Cortex of kidney (tissue), 1 donor: ENCODE data around the gene LDLRAD3.

ENCODE experiments used
- DNase-seq: peaks from one replicate; lab custom pipeline; 2025; lab: John Stamatoyannopoulos, UW

Gene LDLRAD3

DNA sequence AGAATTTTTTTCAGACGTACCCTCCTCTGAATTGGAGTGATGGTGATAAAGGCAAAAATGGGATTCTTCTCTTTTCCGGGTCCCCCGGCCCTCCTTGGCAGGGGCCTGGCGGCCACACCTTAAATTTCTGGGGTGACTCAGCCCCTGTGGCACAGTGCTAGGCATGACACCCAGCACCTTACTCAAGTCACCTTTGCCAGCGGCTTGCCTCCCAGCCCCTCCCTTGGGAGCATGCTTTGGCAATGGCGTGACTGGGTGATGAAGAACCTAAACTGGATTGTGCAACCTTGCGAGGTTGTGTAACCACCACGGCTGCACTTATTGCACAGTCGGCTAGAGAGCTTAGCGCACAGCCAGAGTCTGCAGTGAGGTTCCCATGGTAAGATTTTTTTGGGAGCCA lies 16.2 kb upstream of the LDLRAD3 start:
- no peak for DNase-seq

- no peak for DNase-seq
These were observed 15.0 kb upstream of the LDLRAD3 start for GRCh38 chr11:35928688-35929395.

DNA sequence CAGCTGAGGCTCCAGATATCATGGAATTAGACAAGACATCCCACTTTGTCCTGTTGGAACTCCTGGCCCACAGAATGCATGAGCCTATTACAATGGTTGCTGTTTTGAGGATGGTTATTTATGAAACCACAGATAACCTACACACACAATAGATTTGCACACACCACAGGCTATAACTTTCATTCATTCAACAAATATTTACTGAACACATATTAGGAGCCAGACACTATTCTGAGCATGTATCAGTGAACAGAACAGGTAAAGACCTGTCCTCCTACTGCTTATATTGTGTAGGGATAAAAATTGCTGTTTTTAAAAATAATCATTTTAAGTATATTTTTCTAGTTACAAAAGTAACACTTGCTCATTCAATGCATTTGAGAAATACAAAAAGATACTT lies 13.4 kb upstream of the LDLRAD3 start:
- DNase-seq, result no peak

- DNase-seq, result no peak
These were observed 11.7 kb upstream of the LDLRAD3 start for GRCh38 chr11:35932121-35932520.

DNA sequence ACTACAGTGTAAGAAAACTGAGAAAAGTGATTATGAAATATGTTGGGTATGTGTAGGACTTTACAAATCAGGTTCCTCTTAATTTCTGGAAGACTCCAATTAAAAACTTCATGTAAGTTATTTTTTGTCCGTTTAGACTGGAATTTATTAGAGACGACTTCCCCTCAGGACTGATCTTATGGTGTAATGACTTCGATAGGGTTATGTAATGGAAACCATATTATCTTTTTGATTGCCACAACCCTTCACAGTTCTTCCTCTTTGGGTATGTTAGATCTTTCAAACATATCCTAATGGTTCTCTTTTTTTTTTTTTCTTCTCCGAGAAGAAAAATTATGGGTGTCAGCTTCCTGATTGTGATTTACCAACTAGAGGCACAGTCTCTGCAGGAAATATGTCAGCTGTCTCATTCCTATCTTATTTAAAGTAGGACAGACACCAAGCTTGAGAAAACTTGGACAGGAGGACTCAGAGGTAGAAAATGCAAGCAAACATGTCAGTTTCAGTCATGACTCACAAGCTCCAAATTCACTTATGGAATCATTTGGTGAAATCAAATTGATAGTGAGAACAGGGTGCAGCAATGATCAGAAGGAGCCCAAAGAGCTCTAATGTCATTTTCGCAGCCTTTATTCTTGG lies 11.1 kb upstream of the LDLRAD3 start:
- DNase-seq, result no peak

DNA sequence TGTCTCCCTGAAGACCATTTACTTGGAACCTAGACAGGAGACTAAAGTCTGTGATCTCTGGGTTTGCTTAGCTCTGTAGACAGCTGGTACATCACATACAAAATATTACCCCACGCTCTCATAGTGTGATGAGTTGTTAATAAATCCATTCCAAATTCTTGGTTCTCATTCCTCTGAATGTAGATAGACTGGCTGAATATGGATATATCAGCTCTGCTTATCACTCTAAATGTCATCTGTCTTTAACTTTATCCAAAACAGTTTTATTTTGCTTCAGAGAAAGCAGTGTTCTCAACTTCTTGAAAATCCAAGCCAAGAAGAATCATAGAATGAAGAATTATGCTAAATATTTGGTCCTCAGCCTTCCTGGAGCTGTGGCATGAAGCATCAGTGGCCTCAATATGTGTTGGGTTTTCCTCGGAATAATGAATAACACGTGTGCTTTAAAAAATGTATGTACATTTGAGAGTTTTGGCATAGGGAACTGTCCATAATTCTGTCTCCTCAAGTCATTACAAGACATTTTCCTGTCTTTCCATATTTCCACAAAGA lies 10.5 kb upstream of the LDLRAD3 start:
- DNase-seq, result no peak

GRCh38 chr11:35934271-35934670 lies 9.6 kb upstream of the LDLRAD3 start:
- no peak for DNase-seq

DNA sequence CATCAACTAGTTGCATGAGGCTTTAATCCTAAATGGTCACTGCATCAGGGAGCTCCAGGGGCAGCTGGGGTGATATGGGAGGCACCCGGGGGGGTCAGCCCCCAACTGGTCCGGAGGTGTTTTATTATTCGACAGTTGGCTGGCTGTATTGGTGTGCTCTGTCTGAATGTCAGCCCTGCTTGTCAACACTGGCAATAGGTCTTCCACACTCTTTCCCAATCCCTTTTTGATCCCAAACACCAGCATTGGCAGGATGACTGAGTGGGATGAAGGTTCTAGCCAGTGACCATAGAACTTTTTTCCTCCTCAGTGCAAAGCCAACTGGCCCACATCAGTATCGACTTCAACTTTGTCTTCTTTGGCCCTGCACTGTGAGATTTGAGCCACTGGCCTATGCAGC lies 8.9 kb upstream of the LDLRAD3 start:
- no peak for DNase-seq

- no peak for DNase-seq
These were observed 8.5 kb upstream of the LDLRAD3 start for GRCh38 chr11:35935390-35935789.

DNA sequence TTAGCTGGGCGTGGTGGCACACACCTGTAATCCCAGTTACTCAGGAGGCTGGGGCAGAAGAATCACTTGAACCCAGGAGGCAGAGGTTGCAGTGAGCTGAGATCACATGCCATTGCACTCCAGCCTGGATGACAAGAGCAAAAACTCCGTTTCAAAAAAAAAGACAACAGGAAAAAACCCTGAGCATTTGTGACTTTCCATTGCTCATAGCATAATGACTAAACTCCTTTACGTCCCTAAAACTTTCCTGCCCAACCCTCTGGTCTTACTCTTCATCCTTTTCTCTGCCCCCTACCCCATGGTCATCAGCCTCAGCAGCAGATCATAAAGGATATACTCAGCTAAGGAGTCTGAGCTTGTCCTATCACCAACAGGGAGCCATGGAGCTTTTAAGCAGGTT lies 6.8 kb upstream of the LDLRAD3 start:
- no peak for DNase-seq

DNA sequence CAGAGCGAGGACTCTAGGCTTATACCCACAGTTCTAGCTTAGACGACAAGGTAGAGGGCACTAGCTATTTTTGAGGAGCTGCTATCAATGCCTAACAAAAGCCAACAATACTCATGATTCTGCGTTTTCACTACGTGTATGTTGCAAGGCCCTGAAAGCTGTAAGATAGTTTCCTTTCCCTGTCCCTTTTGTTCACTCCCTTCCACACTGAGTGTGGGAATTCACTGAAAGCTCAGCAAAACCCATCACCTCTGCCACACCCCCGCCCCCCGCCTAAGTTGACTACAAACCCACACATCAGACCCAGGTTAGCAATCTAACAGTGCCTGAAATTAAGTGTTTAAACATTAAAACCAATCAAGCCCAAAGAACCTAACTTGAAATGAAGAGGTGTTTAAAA lies 6.2 kb upstream of the LDLRAD3 start:
- DNase-seq, result no peak

- no peak for DNase-seq
These were observed 5.6 kb upstream of the LDLRAD3 start for GRCh38 chr11:35938231-35938630.

GRCh38 chr11:35943309-35943708 lies 553 bp upstream of the LDLRAD3 start:
- DNase-seq, result no peak

GRCh38 chr11:35944503-35945136 lies 758 bp downstream of the LDLRAD3 start:
- no peak for DNase-seq

DNA sequence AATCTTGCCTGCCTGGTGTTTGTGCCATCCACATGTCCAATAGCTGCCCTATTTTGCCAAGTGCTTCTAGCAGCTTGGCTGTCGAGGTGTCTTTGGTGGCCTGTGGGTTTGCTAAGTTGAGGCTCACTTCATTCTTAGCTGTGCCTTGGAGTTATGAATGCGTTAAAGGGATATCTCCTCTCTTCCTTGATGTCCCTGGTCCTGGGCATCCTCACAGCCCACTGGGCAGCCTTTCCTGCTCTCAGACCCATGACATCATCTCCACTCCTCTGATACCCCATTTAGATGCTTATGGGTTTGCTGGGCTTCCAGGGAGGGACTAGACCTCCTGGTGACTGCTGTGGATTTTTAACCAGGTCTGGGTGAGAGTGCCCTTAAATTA lies 1.3 kb downstream of the LDLRAD3 start:
- DNase-seq, result no peak

GRCh38 chr11:35946766-35947165 lies 2.9 kb downstream of the LDLRAD3 start:
- DNase-seq, result no peak

DNA sequence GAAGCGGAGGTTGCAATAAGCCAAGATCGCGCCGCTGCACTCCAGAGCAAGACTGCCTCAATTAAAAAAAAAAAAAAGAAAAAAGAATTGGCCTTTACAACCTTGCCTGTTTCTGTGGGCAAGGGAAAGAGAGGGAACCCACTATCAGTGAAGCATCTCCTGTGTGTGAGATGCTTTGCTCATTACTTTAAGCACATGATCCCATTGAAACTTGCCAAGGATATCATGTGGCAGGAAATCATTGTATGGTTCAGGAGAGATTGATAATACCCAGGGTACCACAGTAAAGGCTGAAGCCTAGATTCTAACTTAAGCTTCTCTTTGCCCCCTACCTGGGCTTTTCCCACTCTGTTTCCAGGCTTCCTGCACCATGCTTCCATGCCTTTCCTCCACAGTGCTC lies 3.6 kb downstream of the LDLRAD3 start:
- no peak for DNase-seq

DNA sequence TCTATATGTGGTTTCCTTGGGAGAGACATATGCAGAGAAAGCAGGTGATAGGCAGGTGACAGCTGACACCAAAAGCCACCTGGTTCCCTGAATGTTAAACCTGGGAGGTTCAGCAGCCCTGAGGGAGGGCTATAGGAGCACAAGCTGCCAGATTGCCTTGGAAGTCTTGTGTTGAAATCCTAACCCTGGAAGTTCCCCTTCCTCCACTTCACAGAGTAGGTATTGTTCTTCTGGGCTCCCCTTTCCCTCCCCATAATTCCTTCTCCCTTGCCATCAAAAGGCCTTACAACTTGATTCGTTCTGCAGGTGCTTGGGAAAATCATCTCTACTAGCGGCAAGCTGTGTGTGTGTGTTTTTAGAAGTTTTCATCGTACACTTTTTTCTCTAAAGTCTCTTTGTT lies 5.4 kb downstream of the LDLRAD3 start:
- DNase-seq, result no peak

GRCh38 chr11:35950082-35950481 lies 6.2 kb downstream of the LDLRAD3 start:
- DNase-seq, result no peak

DNA sequence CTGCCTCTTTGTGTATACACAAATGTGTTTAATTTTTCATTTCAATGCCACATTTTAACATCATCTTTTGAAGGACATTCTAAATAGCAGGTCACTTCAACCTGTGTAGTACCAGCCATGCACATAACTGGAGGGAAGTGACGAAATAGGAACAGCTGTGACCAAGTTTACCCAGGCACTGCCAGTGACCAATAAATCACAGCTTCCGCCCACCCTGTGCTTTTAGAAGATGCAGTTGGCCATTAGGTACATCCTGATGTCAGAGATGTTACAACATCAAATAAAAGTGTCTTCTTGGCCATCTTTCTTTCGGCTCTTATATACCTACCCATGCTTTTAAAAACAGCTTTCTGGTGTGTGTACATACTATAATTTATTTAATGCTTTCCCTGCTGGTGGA lies 7.8 kb downstream of the LDLRAD3 start:
- no peak for DNase-seq

- DNase-seq, result no peak
These were observed 9.4 kb downstream of the LDLRAD3 start for GRCh38 chr11:35953081-35953760.

GRCh38 chr11:35954205-35954604 lies 10.3 kb downstream of the LDLRAD3 start:
- no peak for DNase-seq

- DNase-seq, result no peak
These were observed 11.8 kb downstream of the LDLRAD3 start for GRCh38 chr11:35955636-35956035.
